ENCODE measurements around the gene ACCS.
A peak's percentile ranks its signal among the peaks of the same experiment; 100 is the strongest.

Gene ACCS

DNA sequence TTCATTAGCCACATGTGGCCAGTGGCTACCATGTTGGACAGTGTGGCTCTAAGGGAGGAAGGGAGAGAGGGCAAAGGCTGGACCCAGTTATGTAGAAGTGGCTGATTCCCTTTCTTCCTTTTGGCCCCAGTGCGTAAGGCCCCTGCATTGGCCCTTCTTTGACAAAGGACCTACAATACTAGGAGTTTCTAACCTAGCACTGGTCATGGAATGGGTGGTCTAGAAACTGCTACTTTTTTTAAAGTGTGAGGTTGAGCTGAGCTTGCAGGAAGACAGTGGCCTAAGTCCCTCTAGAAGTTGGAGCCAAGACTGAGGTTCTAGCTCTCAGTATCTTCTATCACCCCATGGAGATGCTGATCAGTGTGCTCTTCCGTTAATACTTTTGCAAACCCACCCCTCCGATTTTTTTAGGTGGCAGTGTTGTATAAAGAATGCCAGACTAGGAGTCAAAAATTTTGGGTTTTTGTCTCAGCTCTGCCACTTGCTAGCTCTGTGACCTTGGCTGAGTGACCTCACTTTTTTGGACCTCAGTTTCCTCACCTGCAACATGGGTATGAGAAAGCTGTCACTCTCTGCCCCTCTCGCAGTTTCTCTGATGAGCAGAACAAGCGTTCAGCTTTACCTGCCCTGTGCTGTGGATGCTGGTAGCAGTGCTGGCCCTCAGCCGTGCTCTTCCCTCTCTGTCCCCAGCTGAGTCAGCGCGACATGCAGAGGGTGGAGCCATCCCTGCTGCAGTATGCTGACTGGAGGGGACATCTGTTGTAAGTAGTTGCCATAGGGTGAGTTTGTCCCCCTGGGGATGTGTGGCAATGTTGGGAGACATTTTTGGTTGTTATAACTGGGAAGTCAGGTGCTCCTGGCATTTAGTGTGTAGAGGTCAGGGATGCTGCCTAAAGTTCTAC lies 6.9 kb downstream of the ACCS start:
- TF ChIP-seq, protein P1, sequence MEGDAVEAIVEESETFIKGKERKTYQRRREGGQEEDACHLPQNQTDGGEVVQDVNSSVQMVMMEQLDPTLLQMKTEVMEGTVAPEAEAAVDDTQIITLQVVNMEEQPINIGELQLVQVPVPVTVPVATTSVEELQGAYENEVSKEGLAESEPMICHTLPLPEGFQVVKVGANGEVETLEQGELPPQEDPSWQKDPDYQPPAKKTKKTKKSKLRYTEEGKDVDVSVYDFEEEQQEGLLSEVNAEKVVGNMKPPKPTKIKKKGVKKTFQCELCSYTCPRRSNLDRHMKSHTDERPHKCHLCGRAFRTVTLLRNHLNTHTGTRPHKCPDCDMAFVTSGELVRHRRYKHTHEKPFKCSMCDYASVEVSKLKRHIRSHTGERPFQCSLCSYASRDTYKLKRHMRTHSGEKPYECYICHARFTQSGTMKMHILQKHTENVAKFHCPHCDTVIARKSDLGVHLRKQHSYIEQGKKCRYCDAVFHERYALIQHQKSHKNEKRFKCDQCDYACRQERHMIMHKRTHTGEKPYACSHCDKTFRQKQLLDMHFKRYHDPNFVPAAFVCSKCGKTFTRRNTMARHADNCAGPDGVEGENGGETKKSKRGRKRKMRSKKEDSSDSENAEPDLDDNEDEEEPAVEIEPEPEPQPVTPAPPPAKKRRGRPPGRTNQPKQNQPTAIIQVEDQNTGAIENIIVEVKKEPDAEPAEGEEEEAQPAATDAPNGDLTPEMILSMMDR (conservative IDR thresholded peaks at IDR 0.05; ENCODE audit: low read depth, low read length), result no peak
- no peak for DNase-seq (ENCODE audit: low read depth)
- H3K4me3 ChIP-seq (ENCODE audit: low read depth, low read length), result no peak overlapping the region

GRCh38 chr11:44078794-44079193 lies 12.7 kb downstream of the ACCS start:
- TF ChIP-seq, protein P1 (conservative IDR thresholded peaks at IDR 0.05; ENCODE audit: low read depth, low read length), result no peak

GRCh38 chr11:44079376-44079775 lies 13.3 kb downstream of the ACCS start:
- TF ChIP-seq, protein P1 (conservative IDR thresholded peaks at IDR 0.05; ENCODE audit: low read depth, low read length), result no peak
- no peak overlapping the region for H3K4me3 ChIP-seq (ENCODE audit: low read depth, low read length)
- no peak for DNase-seq (ENCODE audit: low read depth)

More at GRCh38 chr11:44078794-44079193, 12.7 kb downstream of the ACCS start:
- H3K4me3 ChIP-seq (ENCODE audit: low read depth, low read length), result no peak overlapping the region
- no peak for DNase-seq (ENCODE audit: low read depth)

- no peak for DNase-seq (ENCODE audit: low read depth)
- H3K4me3 ChIP-seq (ENCODE audit: low read depth, low read length), result no peak overlapping the region
- TF ChIP-seq, protein P1 (conservative IDR thresholded peaks at IDR 0.05; ENCODE audit: low read depth, low read length), result no peak
These were observed 14.9 kb downstream of the ACCS start for GRCh38 chr11:44080951-44081350.

GRCh38 chr11:44082645-44083044 lies 16.6 kb downstream of the ACCS start:
- DNase-seq (ENCODE audit: low read depth), result no peak
- H3K4me3 ChIP-seq (ENCODE audit: low read depth, low read length), result no peak overlapping the region
- TF ChIP-seq, protein P1 (conservative IDR thresholded peaks at IDR 0.05; ENCODE audit: low read depth, low read length), result no peak

DNA sequence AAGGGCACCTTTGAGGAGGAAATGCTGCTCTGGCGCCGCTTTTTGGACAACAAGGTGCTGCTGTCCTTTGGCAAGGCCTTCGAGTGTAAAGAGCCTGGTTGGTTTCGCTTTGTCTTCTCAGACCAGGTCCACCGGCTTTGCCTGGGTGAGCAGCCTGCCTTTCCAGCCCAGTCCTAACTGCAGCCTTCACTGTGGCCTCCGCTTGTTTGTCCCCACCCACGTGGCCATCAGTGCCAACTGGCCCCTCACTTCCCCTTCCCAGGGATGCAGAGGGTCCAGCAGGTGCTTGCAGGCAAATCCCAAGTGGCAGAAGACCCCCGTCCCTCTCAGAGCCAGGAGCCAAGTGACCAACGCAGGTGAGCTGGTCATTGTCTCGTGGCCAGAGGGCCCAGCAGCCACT lies 17.4 kb downstream of the ACCS start:
- TF ChIP-seq, protein P1 (conservative IDR thresholded peaks at IDR 0.05; ENCODE audit: low read depth, low read length), result no peak
- no peak overlapping the region for H3K4me3 ChIP-seq (ENCODE audit: low read depth, low read length)
- no peak for DNase-seq (ENCODE audit: low read depth)

- no peak overlapping the region for H3K4me3 ChIP-seq (ENCODE audit: low read depth, low read length)
- DNase-seq (ENCODE audit: low read depth), result peak; percentile 78
- TF ChIP-seq, protein P1 (conservative IDR thresholded peaks at IDR 0.05; ENCODE audit: low read depth, low read length), result no peak
These were observed 17.8 kb downstream of the ACCS start for GRCh38 chr11:44083906-44084305.

Measured in choroid plexus epithelial cell (primary cell).